ENCODE results near the gene DLGAP4.

The DLGAP4 gene

GRCh38 chr20:36364506-36364905, 58.4 kb downstream of the DLGAP4 start:
- no peak for DNase-seq (ENCODE audit: low spot score)
- TF ChIP-seq CTCF (IDR thresholded peaks at IDR 0.05; ENCODE audit: extremely low read depth, missing control alignments), result no peak

- TF ChIP-seq CTCF (IDR thresholded peaks at IDR 0.05; ENCODE audit: extremely low read depth, missing control alignments), result no peak
- DNase-seq (ENCODE audit: low spot score), result no peak
These were observed 60.7 kb downstream of the DLGAP4 start for GRCh38 chr20:36366623-36367369.

GRCh38 chr20:36367370-36367745, 61.2 kb downstream of the DLGAP4 start:
- TF ChIP-seq CTCF (IDR thresholded peaks at IDR 0.05; ENCODE audit: extremely low read depth, missing control alignments), result no peak
- DNase-seq (ENCODE audit: low spot score), result no peak

GRCh38 chr20:36367907-36368799, 62.0 kb downstream of the DLGAP4 start:
- TF ChIP-seq CTCF (IDR thresholded peaks at IDR 0.05; ENCODE audit: extremely low read depth, missing control alignments), result no peak
- DNase-seq (ENCODE audit: low spot score), result no peak

- no peak for DNase-seq (ENCODE audit: low spot score)
- TF ChIP-seq CTCF (IDR thresholded peaks at IDR 0.05; ENCODE audit: extremely low read depth, missing control alignments), result no peak
These were observed 62.7 kb downstream of the DLGAP4 start for GRCh38 chr20:36368869-36369268.

GRCh38 chr20:36369739-36370138, 63.6 kb downstream of the DLGAP4 start:
- TF ChIP-seq CTCF (IDR thresholded peaks at IDR 0.05; ENCODE audit: extremely low read depth, missing control alignments), result no peak
- no peak for DNase-seq (ENCODE audit: low spot score)
